Esophagus squamous epithelium (tissue), 4 donors: ENCODE results near the gene RPL13A.
A peak's percentile ranks its signal among the peaks of the same experiment; 100 is the strongest.

Experiments
- POLR2A ChIP-seq, 4 donors: fragments of 450-650 bp; IDR thresholded peaks; one replicate each; pipeline ENCODE4 v1.6.1; 2017; ENCODE audit warnings: antibody characterized with exemption in 4 of 4, mild to moderate bottlenecking in 4 of 4, moderate library complexity in 3 of 4
- TF ChIP-seq, protein P1 (sequence below), 6 experiments: fragments of 450-650 bp in 4 of 6; fragments of 200-600 bp in 2 of 6; sonication (generic) in 2 of 6; IDR thresholded peaks; one replicate each; pipeline ENCODE4 v1.5.1; 2016 to 2019; ENCODE audit warnings: antibody characterized with exemption in 6 of 6, mild to moderate bottlenecking in 4 of 6, moderate library complexity in 4 of 6

DNA sequence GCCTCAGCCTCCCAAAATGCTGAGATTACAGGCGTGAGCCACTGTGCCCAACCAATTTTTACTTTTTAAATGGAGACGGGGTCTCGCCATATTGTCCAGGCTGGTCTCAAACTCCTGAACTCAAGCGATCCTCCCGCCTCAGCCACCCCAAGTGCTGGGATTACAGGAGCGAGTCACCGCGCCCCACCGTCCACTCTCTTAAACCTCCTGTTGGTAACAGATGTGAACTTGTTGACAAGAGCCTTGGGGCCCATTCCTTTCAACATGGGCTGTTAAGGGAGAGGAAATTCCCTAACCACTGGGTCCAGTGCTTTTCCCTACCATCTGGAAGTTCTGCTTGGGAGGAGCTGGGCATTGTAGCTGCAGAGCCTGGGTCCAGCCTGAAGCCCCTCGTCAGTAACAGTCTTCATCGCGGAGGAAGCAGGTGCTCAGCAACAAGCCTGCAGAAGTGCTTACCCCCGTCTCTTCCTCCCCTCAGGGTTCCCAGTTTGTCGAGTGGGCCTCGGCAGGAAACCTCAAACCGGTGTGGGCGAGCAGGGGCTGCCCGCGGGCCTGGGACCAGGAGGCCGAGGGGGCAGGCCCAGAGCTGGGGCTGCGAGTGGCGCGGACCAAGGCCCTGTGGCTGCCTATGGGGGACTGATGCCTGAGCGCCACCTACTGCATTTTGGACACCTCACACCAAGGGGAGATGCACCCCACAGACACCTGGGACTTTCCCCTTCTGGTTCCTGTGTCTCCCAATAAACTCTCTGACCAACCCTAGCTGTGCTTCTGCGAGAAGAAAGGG is 17.4 kb upstream of the RPL13A start:
- TF ChIP-seq, protein P1, sequence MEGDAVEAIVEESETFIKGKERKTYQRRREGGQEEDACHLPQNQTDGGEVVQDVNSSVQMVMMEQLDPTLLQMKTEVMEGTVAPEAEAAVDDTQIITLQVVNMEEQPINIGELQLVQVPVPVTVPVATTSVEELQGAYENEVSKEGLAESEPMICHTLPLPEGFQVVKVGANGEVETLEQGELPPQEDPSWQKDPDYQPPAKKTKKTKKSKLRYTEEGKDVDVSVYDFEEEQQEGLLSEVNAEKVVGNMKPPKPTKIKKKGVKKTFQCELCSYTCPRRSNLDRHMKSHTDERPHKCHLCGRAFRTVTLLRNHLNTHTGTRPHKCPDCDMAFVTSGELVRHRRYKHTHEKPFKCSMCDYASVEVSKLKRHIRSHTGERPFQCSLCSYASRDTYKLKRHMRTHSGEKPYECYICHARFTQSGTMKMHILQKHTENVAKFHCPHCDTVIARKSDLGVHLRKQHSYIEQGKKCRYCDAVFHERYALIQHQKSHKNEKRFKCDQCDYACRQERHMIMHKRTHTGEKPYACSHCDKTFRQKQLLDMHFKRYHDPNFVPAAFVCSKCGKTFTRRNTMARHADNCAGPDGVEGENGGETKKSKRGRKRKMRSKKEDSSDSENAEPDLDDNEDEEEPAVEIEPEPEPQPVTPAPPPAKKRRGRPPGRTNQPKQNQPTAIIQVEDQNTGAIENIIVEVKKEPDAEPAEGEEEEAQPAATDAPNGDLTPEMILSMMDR (IDR thresholded peaks at IDR 0.05), result peak in 4 of 6 experiments; percentile 8 to 43 (median 34)
- TF ChIP-seq POLR2A (IDR thresholded peaks at IDR 0.05), result no peak
